MM.1S (cell line): ENCODE results near the gene GSKIP.

Experiments
- CTCF ChIP-seq: fragments of 300-600 bp; sonication (generic); IDR thresholded peaks from 2 replicates; pipeline ENCODE4 v1.5.1; 2016; ENCODE audit warnings: antibody characterized with exemption, low read length, mixed read lengths
- EZH2 ChIP-seq: fragments of 300-600 bp; sonication (generic); optimal IDR thresholded peaks from 2 replicates; pipeline ENCODE3; 2017; ENCODE audit warnings: low read depth, mild to moderate bottlenecking, antibody characterized with exemption, low read length, mixed read lengths

- TF ChIP-seq EZH2 (no peak), CTCF (no peak)
These were observed 27.6 kb downstream of the GSKIP start for GRCh38 chr14:96390965-96391292.
